CD14-positive monocyte (primary cell): ENCODE measurements around the gene CNFN. TPM values are rescaled to one million over a fixed set of nuclear protein-coding genes. Genes with fewer than 3 reads are reported as not detected.

Experiments
- DNase-seq, 3 donors: peaks; one replicate each; pipeline ENCODE4 v3.0.0-alpha.2; 2011 to 2022
- H2AFZ ChIP-seq: 2 replicates; pipeline ENCODE4 v1.6.0; 2012; ENCODE audit warnings: mild to moderate bottlenecking, low read depth, low read length, inconsistent platforms; ENCODE audit not compliant: insufficient read depth, poor library complexity, severe bottlenecking
- H3K27ac ChIP-seq, 2 donors: 1 replicate in 1 of 2; 2 replicates in 1 of 2; pipeline ENCODE4 v1.5.1; 2012 to 2013; ENCODE audit warnings: low read length in 2 of 2, control low read depth in 1 of 2, inconsistent platforms in 1 of 2, low read depth in 1 of 2, mild to moderate bottlenecking in 1 of 2
- H3K27me3 ChIP-seq, 2 donors: one replicate each; pipeline versions ENCODE4 v1.6.0 to v1.6.1; 2011 to 2013; ENCODE audit warnings: low read length in 2 of 2; ENCODE audit not compliant: control insufficient read depth in 2 of 2, insufficient read depth in 2 of 2
- H3K36me3 ChIP-seq, 2 donors: replicated peaks in 1 of 2; 1 replicate in 1 of 2; 2 replicates in 1 of 2; pipeline versions ENCODE4 v1.5.1 to v1.6.1; 2012 to 2013; ENCODE audit warnings: low read length in 2 of 2, control low read depth in 1 of 2, inconsistent platforms in 1 of 2, mild to moderate bottlenecking in 1 of 2; ENCODE audit not compliant: insufficient read depth in 2 of 2, control insufficient read depth in 1 of 2
- H3K4me1 ChIP-seq, 2 donors: 1 replicate in 1 of 2; 2 replicates in 1 of 2; pipeline versions ENCODE4 v1.5.1 to v1.6.1; 2012 to 2013; ENCODE audit warnings: low read length in 2 of 2, control low read depth in 1 of 2, inconsistent platforms in 1 of 2, mild to moderate bottlenecking in 1 of 2, moderate library complexity in 1 of 2; ENCODE audit not compliant: insufficient read depth in 2 of 2, control insufficient read depth in 1 of 2
- H3K4me2 ChIP-seq: replicated peaks from 2 replicates; pipeline ENCODE3; 2012; ENCODE audit warnings: low read length, moderate library complexity, mild to moderate bottlenecking; ENCODE audit not compliant: poor library complexity, severe bottlenecking; ENCODE audit errors: extremely low read depth
- H3K4me3 ChIP-seq, 3 experiments: fragments of 200-600 bp in 1 of 3; sonication (generic) in 1 of 3; replicated peaks in 1 of 3; 1 replicate in 2 of 3; 2 replicates in 1 of 3; pipeline ENCODE4 v1.5.1; 2011 to 2013; ENCODE audit warnings: low read length in 3 of 3, mild to moderate bottlenecking in 3 of 3, control low read depth in 2 of 3, low read depth in 2 of 3, inconsistent platforms in 1 of 3, moderate library complexity in 1 of 3
- H3K79me2 ChIP-seq: 2 replicates; pipeline ENCODE4 v1.6.0; 2012; ENCODE audit warnings: mild to moderate bottlenecking, control low read depth, inconsistent platforms, low read length, moderate library complexity; ENCODE audit not compliant: insufficient read depth
- H3K9ac ChIP-seq: 2 replicates; pipeline ENCODE4 v1.6.0; 2017; ENCODE audit warnings: low read length, mild to moderate bottlenecking; ENCODE audit not compliant: insufficient read depth, poor library complexity, severe bottlenecking
- H3K9me3 ChIP-seq, 2 donors: replicated peaks in 1 of 2; 1 replicate in 1 of 2; 2 replicates in 1 of 2; pipeline versions ENCODE4 v1.5.1 to v1.6.1; 2012 to 2013; ENCODE audit warnings: low read length in 2 of 2, control low read depth in 1 of 2; ENCODE audit not compliant: control insufficient read depth in 1 of 2, insufficient read depth in 1 of 2
- H4K20me1 ChIP-seq: 2 replicates; pipeline ENCODE4 v1.6.0; 2012; ENCODE audit warnings: mild to moderate bottlenecking, low read length, control low read depth, moderate library complexity; ENCODE audit not compliant: insufficient read depth
- H3K27ac Mint-ChIP-seq, 7 donors: one replicate each; pipeline ENCODE4 v1.8.0; 2020; ENCODE audit warnings: mild to moderate bottlenecking in 7 of 7, mixed read lengths in 7 of 7, moderate library complexity in 6 of 7, inconsistent platforms in 2 of 7
- H3K27me3 Mint-ChIP-seq, 3 donors: one replicate each; pipeline ENCODE4 v1.8.0; 2021 to 2022; ENCODE audit warnings: low read depth in 3 of 3, mild to moderate bottlenecking in 3 of 3, mixed read lengths in 3 of 3, moderate library complexity in 3 of 3, inconsistent platforms in 1 of 3
- H3K36me3 Mint-ChIP-seq, 2 donors: one replicate each; pipeline ENCODE4 v1.8.0; 2020; ENCODE audit warnings: mixed read lengths in 2 of 2, inconsistent platforms in 1 of 2, mild to moderate bottlenecking in 1 of 2
- H3K4me1 Mint-ChIP-seq: one replicate; pipeline ENCODE4 v1.8.0; 2020; ENCODE audit warnings: mild to moderate bottlenecking, mixed read lengths
- H3K4me3 Mint-ChIP-seq, 2 donors: one replicate each; pipeline ENCODE4 v1.8.0; 2020; ENCODE audit warnings: mild to moderate bottlenecking in 2 of 2, mixed read lengths in 2 of 2, moderate library complexity in 1 of 2
- H3K9me3 Mint-ChIP-seq, 7 donors: one replicate each; pipeline ENCODE4 v1.8.0; 2020 to 2022; ENCODE audit warnings: mixed read lengths in 7 of 7, mild to moderate bottlenecking in 6 of 7, moderate library complexity in 6 of 7, inconsistent platforms in 2 of 7
- CTCF ChIP-seq: fragments of 200-600 bp; IDR thresholded peaks from one replicate; pipeline ENCODE4 v1.8.0; 2022; ENCODE audit warnings: antibody characterized with exemption, mild to moderate bottlenecking
- WGBS: methylation state at CpG from one replicate; pipeline ENCODE4 v1.1.5; 2013; ENCODE audit warnings: missing lambda C conversion rate; ENCODE audit not compliant: insufficient coverage; 5-methylcytosine and 5-hydroxymethylcytosine counted together
- intact Hi-C, 2 donors: fragments of 100-400 bp; cut with micrococcal nuclease; formaldehyde crosslinking; loops; one replicate each; pipeline versions ENCODE4 v1.15.0 to v1.15.1; 2023
- polyA plus RNA-seq, 3 donors: library from polyadenylated mRNA; depleted of rRNA in 1 of 3; unstranded in 2 of 3; stranded (reverse) in 1 of 3; fragments of 300-500 nt in 2 of 3; fragments of >200 nt in 1 of 3; fragmentation: Illumina TruSeq in 2 of 3; gene quantifications; 1 replicate in 2 of 3; 2 replicates in 1 of 3; pipeline ENCODE4 v1.2.3, GENCODE V29; 2012 to 2021

CNFN gene
- polyA plus RNA-seq, 3 donors = 0.64 to 6.4 (median 3.4) TPM

- no peak overlapping the region for H2AFZ ChIP-seq
- no peak for TF ChIP-seq CTCF
- peaks cover 14 to 18% of the 10 kb centered on the region in 2 donors for H3K4me1 ChIP-seq
- H3K27ac Mint-ChIP-seq = no peak overlapping the region
- no peaks in the 10 kb centered on the region for H4K20me1 ChIP-seq
- H3K36me3 Mint-ChIP-seq = peaks cover 15 to 18% of the 10 kb centered on the region in 2 donors
- intact Hi-C loops = no loop called here
- peaks cover 8 to 12% (median 10%) of the 10 kb centered on the region in 7 donors for H3K9me3 Mint-ChIP-seq
- H3K9ac ChIP-seq = no peak overlapping the region
- peaks cover 0 to under 1% of the 10 kb centered on the region in 2 donors for H3K36me3 ChIP-seq
- no peak overlapping the region for H3K4me3 ChIP-seq
- no peak overlapping the region for H3K4me2 ChIP-seq
- H3K27ac ChIP-seq = no peak overlapping the region
- WGBS = 97% methylated on average over 14 of the region's 14 CpGs
- no peaks in the 10 kb centered on the region for H3K79me2 ChIP-seq
- DNase-seq = no peak
- peaks cover 0 to 1% (median 0%) of the 10 kb centered on the region in 3 donors for H3K27me3 Mint-ChIP-seq
- H3K9me3 ChIP-seq = peaks cover 8 to 9% of the 10 kb centered on the region in 2 donors
- no peak overlapping the region for H3K4me3 Mint-ChIP-seq
- no peaks in the 10 kb centered on the region for H3K27me3 ChIP-seq
- H3K4me1 Mint-ChIP-seq = peaks cover 14% of the 10 kb centered on the region
Observed at GRCh38 chr19:42362342-42362741, 27.8 kb downstream of the CNFN start.

- H3K27ac ChIP-seq = no peak overlapping the region
- DNase-seq = no peak
- Mint-ChIP-seq H3K27me3 (peaks cover 0 to 1% (median 0%) of the 10 kb centered on the region in 3 donors), H3K4me1 (peaks cover 14% of the 10 kb centered on the region), H3K4me3 (no peak overlapping the region), H3K9me3 (peaks cover 8 to 11% (median 10%) of the 10 kb centered on the region in 7 donors), H3K27ac (peak overlapping the region in 1 of 7 donors; percentile 80), H3K36me3 (peaks cover 15 to 18% of the 10 kb centered on the region in 2 donors)
- no peak for TF ChIP-seq CTCF
- H4K20me1 ChIP-seq = no peaks in the 10 kb centered on the region
- H3K27me3 ChIP-seq = no peaks in the 10 kb centered on the region
- H3K4me2 ChIP-seq = no peak overlapping the region
- H2AFZ ChIP-seq = no peak overlapping the region
- no peak overlapping the region for H3K4me3 ChIP-seq
- H3K79me2 ChIP-seq = no peaks in the 10 kb centered on the region
- intact Hi-C loops = no loop called here
- peaks cover 14 to 18% of the 10 kb centered on the region in 2 donors for H3K4me1 ChIP-seq
- H3K36me3 ChIP-seq = peaks cover 2 to 8% of the 10 kb centered on the region in 2 donors
- 94% methylated on average over 7 of the region's 7 CpGs for WGBS
- no peak overlapping the region for H3K9ac ChIP-seq
- H3K9me3 ChIP-seq = peaks cover 8 to 9% of the 10 kb centered on the region in 2 donors
Observed at GRCh38 chr19:42361545-42361910, 28.6 kb downstream of the CNFN start.
